COR-L47 (cell line): Measurements from ENCODE around the gene PRKG1.
"Not testable (repeated sequence)": the region's sequence is repeated elsewhere in the genome, so short reads cannot be mapped to it uniquely, and the experiment has no call there.

Experiments used
- DNase-seq: peaks from one replicate; lab custom pipeline; 2025; lab: John Stamatoyannopoulos, UW

The PRKG1 gene

GRCh38 chr10:51270936-51271530 lies 196.7 kb downstream of the PRKG1 start:
- DNase-seq: no peak

DNA sequence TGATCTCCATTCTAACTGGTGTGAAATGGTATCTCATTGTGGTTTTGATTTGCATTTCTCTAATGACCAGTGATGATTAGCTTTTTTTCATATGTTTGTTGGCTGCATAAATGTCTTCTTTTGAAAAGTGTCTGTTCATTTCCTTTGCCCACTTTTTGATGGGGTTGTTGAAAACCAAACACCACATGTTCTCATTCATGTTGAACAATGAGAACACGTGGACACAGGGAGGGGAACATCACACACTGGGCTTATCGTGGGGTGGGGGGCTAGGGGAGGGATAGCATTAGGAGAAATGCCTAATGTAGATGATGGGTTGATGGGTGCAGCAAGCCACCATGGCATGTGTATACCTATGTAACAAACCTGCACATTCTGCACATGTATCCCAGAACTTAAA lies 197.8 kb downstream of the PRKG1 start:
- not testable (repeated sequence) for DNase-seq

GRCh38 chr10:51272555-51272954 lies 198.3 kb downstream of the PRKG1 start:
- DNase-seq: no peak

GRCh38 chr10:51273574-51273973 lies 199.3 kb downstream of the PRKG1 start:
- DNase-seq: no peak

- DNase-seq: not testable (repeated sequence)
Measured at GRCh38 chr10:51276097-51276496, 201.8 kb downstream of the PRKG1 start.

GRCh38 chr10:51281387-51281786 lies 207.1 kb downstream of the PRKG1 start:
- DNase-seq: not testable (repeated sequence)

DNA sequence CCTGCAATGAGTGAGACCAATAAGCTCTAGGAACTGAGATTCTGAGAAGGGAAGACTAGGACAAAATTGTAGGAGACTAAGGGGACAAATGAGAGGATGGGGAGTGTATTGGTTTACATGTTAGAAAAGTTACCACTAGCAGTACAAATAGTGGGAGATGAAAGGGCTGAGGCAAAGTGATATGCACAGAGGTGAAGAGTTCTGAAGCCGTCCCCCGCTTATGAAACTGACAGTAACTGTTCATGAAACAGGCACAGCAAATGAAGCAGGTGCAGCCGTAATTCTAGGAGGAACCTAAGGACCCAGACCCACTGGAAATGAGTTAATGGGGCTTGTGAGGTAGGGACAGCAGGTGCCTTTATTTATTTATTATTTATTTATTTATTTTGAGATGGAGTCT lies 211.3 kb downstream of the PRKG1 start:
- DNase-seq: no peak

DNA sequence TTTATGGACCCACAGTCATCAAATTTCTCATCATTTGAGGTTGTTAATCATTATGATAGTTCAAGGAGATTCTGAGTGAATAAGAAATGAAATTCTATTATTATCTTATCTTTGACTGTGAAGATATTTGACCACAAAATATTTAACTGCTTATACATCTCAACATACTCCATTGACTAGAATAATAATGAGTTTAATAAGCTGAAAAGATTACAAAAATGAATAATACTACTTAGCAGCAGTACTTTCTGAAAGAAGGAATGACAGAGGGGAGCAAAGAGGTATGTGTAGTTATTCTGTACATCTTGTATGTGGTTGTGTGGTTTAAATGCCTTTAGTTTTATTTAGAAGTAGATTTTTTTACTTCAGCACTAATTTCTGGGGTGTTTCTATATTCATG lies 214.2 kb downstream of the PRKG1 start:
- DNase-seq: no peak

DNA sequence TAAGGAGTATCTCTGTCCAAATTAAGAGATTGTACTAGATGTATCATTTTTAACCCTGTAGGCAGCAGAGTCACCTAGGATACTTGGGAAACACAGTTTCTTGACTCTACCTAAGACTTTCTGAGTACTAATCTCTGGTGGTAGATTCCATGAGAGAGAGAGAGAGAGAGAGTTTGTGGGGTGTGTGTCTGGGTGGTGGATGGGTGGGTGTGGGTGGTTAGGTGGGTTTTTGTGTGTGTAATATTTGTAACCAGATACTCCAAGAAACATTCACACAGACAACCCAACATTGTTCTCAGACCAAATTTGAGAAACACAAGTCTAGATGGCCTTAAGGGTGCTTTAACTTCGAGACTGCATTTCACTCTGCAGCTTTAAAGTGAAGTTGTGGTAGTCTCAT lies 215.2 kb downstream of the PRKG1 start:
- DNase-seq: no peak

GRCh38 chr10:51291961-51292360 lies 217.7 kb downstream of the PRKG1 start:
- no peak for DNase-seq

DNA sequence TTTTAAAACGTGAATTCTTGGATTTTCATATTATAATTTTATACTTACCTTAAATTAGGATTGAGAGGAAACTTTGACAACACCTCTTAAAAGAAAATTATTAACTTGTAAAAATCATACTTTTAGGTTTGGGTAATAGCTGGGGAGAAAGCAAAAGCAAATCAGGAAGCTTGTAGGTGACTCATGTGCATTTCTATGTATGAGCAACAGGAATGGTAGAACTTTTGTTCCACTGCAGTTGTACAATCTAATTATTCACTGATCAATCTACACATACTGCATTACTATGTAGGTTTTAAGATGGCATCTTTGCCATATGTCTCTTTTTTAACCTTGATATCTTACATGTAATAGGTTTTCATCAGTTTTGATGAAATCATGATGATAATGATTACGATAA lies 223.2 kb downstream of the PRKG1 start:
- no peak for DNase-seq

DNA sequence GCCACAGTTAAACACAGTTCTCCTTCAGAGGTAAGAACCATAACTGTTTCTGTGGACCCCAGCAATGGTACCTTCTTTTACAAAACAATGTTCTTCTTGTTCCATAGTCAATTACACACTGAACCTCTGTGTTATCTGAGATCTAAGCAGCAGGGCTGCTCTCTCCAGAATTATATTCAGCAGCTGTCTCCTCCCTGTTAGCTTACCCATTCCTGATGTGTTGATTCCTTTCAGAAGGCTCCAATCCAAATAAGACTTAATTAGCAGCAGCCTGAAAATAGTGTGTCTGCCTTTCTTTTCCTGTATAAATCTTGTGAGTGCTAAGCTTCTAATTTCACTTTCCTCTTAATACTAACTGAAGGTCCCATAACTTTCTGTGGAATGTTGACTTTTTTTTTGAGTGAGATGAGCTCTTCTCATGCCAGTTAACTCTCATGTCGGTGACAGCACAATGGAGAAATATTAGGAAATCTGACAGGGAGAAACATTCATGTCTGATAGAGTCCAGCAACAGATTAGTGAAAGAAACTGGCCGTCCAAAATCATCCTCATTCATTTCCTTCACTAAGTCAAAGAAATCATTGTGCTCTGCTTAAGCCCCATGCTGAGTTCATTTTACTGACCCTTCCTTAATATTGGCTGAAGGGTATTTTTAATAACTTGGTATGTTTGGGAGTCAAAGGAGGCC lies 226.5 kb downstream of the PRKG1 start:
- no peak for DNase-seq

GRCh38 chr10:51301644-51302043 lies 227.4 kb downstream of the PRKG1 start:
- no peak for DNase-seq

DNA sequence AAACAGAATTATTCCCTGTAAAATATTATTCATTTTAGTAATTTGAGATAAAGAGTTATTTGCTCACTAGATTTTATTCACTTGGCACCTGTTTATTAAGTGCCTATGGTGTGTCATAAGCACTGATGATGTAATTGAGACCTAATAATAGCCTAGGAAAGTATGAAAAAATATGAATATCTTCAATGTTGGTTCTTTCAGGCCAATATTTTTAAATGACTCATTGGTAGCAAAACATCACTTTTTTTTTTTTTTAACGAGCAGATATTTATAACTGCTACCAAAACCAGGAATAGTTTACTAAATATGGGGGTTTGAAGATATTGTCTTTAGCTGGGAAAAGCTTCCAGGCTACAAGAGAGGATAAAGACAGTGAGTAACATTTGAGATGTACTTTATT lies 228.0 kb downstream of the PRKG1 start:
- no peak for DNase-seq

GRCh38 chr10:51308116-51308515 lies 233.8 kb downstream of the PRKG1 start:
- DNase-seq: no peak

DNA sequence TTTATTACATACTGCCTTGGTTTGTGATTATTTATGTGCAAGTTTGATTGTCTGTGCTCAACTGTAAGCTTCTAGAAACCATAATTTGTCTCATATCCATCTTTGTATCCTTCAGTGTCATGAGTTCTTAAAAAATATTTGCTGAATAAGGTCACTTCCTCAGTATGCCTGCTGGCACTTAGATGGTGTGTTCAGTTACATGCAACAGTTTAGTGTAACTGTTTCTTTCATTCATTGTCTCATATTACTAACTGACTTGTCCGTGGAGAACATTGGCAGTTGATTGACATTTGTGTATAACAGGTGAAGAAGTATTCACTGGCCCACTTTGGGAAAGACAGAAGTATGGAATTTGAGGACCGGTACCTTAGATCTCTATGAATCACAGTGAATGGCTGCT lies 236.9 kb downstream of the PRKG1 start:
- DNase-seq: no peak

GRCh38 chr10:51312817-51313216 lies 238.5 kb downstream of the PRKG1 start:
- DNase-seq: no peak

- no peak for DNase-seq
Measured at GRCh38 chr10:51313251-51313650, 239.0 kb downstream of the PRKG1 start.

GRCh38 chr10:51313773-51314478 lies 239.6 kb downstream of the PRKG1 start:
- no peak for DNase-seq

- no peak for DNase-seq
Measured at GRCh38 chr10:51314481-51314880, 240.2 kb downstream of the PRKG1 start.

GRCh38 chr10:51318399-51319172 lies 244.3 kb downstream of the PRKG1 start:
- no peak for DNase-seq

DNA sequence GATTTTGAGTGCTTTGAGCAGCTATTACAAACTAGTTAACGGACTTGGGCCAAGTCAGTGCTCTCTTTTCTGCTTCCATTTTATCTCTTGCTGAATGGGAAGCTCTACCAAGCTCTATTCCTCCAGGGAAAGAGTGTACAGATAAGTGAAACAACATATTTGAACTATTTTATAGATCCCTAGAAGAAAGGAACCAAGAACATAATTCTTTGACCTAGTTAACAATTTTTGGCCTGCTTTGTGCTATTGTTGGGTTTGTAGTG lies 244.8 kb downstream of the PRKG1 start:
- no peak for DNase-seq

GRCh38 chr10:51321300-51321699 lies 247.0 kb downstream of the PRKG1 start:
- no peak for DNase-seq
